NB4 (cell line): Measurements from ENCODE around the gene CMIP.

Experiments used
- MYC ChIP-seq: IDR thresholded peaks from 2 replicates; pipeline ENCODE4 v1.6.1; 2011; ENCODE audit warnings: low read depth, low read length
- TF ChIP-seq, protein P1 (sequence below): IDR thresholded peaks from one replicate; pipeline ENCODE4 v1.5.1; 2012; ENCODE audit warnings: low read depth, low read length

- TF ChIP-seq, protein P1, sequence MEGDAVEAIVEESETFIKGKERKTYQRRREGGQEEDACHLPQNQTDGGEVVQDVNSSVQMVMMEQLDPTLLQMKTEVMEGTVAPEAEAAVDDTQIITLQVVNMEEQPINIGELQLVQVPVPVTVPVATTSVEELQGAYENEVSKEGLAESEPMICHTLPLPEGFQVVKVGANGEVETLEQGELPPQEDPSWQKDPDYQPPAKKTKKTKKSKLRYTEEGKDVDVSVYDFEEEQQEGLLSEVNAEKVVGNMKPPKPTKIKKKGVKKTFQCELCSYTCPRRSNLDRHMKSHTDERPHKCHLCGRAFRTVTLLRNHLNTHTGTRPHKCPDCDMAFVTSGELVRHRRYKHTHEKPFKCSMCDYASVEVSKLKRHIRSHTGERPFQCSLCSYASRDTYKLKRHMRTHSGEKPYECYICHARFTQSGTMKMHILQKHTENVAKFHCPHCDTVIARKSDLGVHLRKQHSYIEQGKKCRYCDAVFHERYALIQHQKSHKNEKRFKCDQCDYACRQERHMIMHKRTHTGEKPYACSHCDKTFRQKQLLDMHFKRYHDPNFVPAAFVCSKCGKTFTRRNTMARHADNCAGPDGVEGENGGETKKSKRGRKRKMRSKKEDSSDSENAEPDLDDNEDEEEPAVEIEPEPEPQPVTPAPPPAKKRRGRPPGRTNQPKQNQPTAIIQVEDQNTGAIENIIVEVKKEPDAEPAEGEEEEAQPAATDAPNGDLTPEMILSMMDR = no peak
- TF ChIP-seq MYC = no peak
Measured at GRCh38 chr16:81679721-81680430, 235.3 kb downstream of the CMIP start.
